Panc1 (cell line): Measurements from ENCODE around the gene RTL1. TPM values are rescaled to one million over a fixed set of nuclear protein-coding genes. Genes with fewer than 3 reads are reported as not detected.

Experiments used
- ATAC-seq: fragments of 200-7000 bp; cut with Tn5 transposase; 2 replicates; pipeline ENCODE4 v1.9.1; 2020; ENCODE audit warnings: mild to moderate bottlenecking, moderate library complexity
- BruUV-seq: library from RNA; stranded (reverse); fragments of 400-500 nt; replicated peaks from 2 replicates; lab custom pipeline; 2021; lab: Mats Ljungman, UMichigan
- CTCF ChIA-PET: fragments of 300-600 bp; sonication (Branson Sonifier 250); formaldehyde crosslinking; loops from one replicate; lab custom pipeline; 2022; ENCODE audit warnings: antibody characterized with exemption; lab: Charles Lee
- POLR2A ChIA-PET: fragments of 300-600 bp; sonication (Branson Sonifier 250); formaldehyde crosslinking; loops from one replicate; lab custom pipeline; 2022; ENCODE audit warnings: antibody characterized with exemption; lab: Charles Lee
- DNase-seq: peaks from one replicate; pipeline ENCODE4 v3.0.0-alpha.2; 2010; ENCODE audit warnings: low read depth, low spot score
- H3K27ac ChIP-seq: 2 replicates; pipeline ENCODE4 v1.5.1; 2011; ENCODE audit warnings: mild to moderate bottlenecking, low read length, inconsistent platforms
- H3K27me3 ChIP-seq: fragments of 200-500 bp; sonication (Bioruptor generic); 2 replicates; pipeline ENCODE4 v1.6.0; 2014; ENCODE audit warnings: low read length, inconsistent platforms; ENCODE audit not compliant: control insufficient read depth, insufficient read depth
- H3K36me3 ChIP-seq: fragments of 200-500 bp; sonication (Bioruptor generic); 2 replicates; pipeline ENCODE4 v1.5.1; 2014; ENCODE audit warnings: inconsistent platforms, mild to moderate bottlenecking, low read length, moderate library complexity; ENCODE audit not compliant: control insufficient read depth, insufficient read depth
- H3K4me1 ChIP-seq: 2 replicates; pipeline ENCODE4 v1.5.1; 2011; ENCODE audit warnings: inconsistent platforms, mild to moderate bottlenecking, low read length, moderate library complexity; ENCODE audit not compliant: control insufficient read depth, insufficient read depth
- H3K4me3 ChIP-seq, 2 experiments: 2 replicates each; pipeline ENCODE4 v1.5.1; 2011 to 2012; ENCODE audit warnings: low read depth in 2 of 2, low read length in 2 of 2, mild to moderate bottlenecking in 2 of 2, inconsistent platforms in 1 of 2, moderate library complexity in 1 of 2
- H3K9me3 ChIP-seq: fragments of 200-500 bp; sonication (Bioruptor generic); 2 replicates; pipeline ENCODE4 v1.5.1; 2014; ENCODE audit warnings: low read depth, mild to moderate bottlenecking, inconsistent platforms, low read length, moderate library complexity; ENCODE audit not compliant: control insufficient read depth, insufficient read depth
- CTCF ChIP-seq: fragments of 450-650 bp; IDR thresholded peaks from 2 replicates; pipeline ENCODE4 v1.5.1; 2017; ENCODE audit warnings: mild to moderate bottlenecking
- POLR2AphosphoS5 ChIP-seq: IDR thresholded peaks from 2 replicates; pipeline ENCODE4 v1.6.1; 2012; ENCODE audit warnings: mild to moderate bottlenecking, low read depth, low read length, moderate library complexity
- REST ChIP-seq, 2 experiments: IDR thresholded peaks; 2 replicates each; pipeline ENCODE4 v1.6.1; 2011 to 2012; ENCODE audit warnings: low read depth in 2 of 2, control low read depth in 1 of 2, low read length in 1 of 2, mild to moderate bottlenecking in 1 of 2, moderate library complexity in 1 of 2; ENCODE audit not compliant: insufficient read depth in 1 of 2
- SIN3A ChIP-seq: IDR thresholded peaks from 2 replicates; pipeline ENCODE4 v1.6.1; 2012; ENCODE audit warnings: low read depth, mild to moderate bottlenecking, low read length, moderate library complexity, borderline replicate concordance; ENCODE audit not compliant: insufficient read depth
- TCF7L2 ChIP-seq: IDR thresholded peaks from 2 replicates; pipeline ENCODE4 v1.6.1; 2011; ENCODE audit warnings: mild to moderate bottlenecking, low read depth, low read length, inconsistent platforms
- in situ Hi-C: cut with HindIII; loops from 2 replicates; pipeline ENCODE4 v1.10.0; 2016; ENCODE audit warnings: low sequenced_read_pairs, low pct_unique_long_range_greater_than_20kb
- intact Hi-C: fragments of 100-400 bp; cut with micrococcal nuclease; formaldehyde crosslinking; loops from one replicate; pipeline ENCODE4 v1.10.0; 2022; ENCODE audit not compliant: unreplicated experiment
- total RNA-seq: library from RNA; stranded (reverse); gene quantifications from one replicate; pipeline ENCODE4 v1.2.1, GENCODE V29; 2021; ENCODE audit not compliant: unreplicated experiment

The RTL1 gene
- total RNA-seq, 1 experiment from 2014 or later, result not detected

DNA sequence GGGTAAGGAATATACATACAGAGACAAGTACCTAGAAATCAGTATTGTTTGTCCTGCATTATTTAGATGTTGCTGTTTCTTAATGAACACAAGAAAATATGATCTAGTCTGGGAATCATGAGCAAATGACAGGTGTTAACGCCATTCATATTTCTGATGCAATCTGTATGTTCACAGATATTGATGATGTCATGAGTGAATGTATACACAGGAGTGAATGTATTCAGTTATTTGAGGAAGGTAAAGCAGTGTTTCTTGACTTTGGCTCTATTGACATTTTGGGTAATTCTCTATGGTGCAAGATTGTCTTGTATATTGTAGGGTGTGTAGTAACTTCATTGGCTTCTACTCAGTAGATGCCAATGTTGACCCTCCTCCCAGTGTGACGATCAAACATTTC, 26.7 kb upstream of the RTL1 start:
- in situ Hi-C loops, result no loop called here
- Histone ChIP-seq H3K4me1 (no peaks in the 10 kb centered on the region), H3K27me3 (no peaks in the 10 kb centered on the region), H3K9me3 (no peaks in the 10 kb centered on the region), H3K27ac (no peak overlapping the region), H3K36me3 (no peaks in the 10 kb centered on the region), H3K4me3 (no peak overlapping the region)
- no TSS peak for BruUV-seq
- ATAC-seq (no peak), DNase-seq (no peak)
- intact Hi-C loops, result no loop called here
- POLR2A ChIA-PET, result no interaction called here
- CTCF ChIA-PET, result no interaction called here
- TF ChIP-seq TCF7L2, result no peak
- no peak for TF ChIP-seq CTCF
- no peak for TF ChIP-seq POLR2AphosphoS5
- no peak for TF ChIP-seq REST (IDR thresholded peaks at IDR 0.05; ENCODE audit: insufficient read depth in 1 of 2, low read depth in 2 of 2, low read length in 1 of 2)
- no peak for TF ChIP-seq SIN3A

DNA sequence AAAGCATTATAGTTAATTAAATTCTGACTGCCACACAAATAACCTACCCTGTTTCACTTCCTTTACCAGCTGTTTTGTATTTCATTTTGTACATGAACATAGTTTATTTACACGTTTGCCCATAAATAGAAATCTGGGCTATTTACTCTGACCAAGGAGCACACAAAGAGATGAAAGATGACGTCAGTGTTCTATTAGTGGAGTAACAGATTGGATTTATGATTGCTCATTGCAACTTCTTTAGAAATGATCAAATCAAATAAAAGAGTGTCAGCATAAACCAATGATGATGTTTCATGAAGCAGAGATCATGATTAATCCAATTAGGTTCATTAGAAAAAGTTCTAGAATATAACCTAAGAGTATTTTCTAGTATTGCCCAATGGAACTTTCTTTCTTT, 12.0 kb upstream of the RTL1 start:
- Histone ChIP-seq H3K9me3 (no peaks in the 10 kb centered on the region), H3K4me1 (no peaks in the 10 kb centered on the region; the same call in 1 of the 2 replicates), H3K27me3 (no peaks in the 10 kb centered on the region), H3K36me3 (no peaks in the 10 kb centered on the region; the same call in 1 of the 2 replicates), H3K27ac (no peak overlapping the region), H3K4me3 (no peak overlapping the region)
- CTCF ChIA-PET, result no interaction called here
- no peak for TF ChIP-seq REST (IDR thresholded peaks at IDR 0.05; ENCODE audit: insufficient read depth in 1 of 2, low read depth in 2 of 2, low read length in 1 of 2)
- TF ChIP-seq SIN3A, result no peak
- no peak for TF ChIP-seq CTCF
- TF ChIP-seq POLR2AphosphoS5, result no peak
- no peak for TF ChIP-seq TCF7L2
- intact Hi-C loops (no loop called here), in situ Hi-C loops (no loop called here)
- ATAC-seq (no peak), DNase-seq (no peak)
- POLR2A ChIA-PET, result no interaction called here
- no TSS peak for BruUV-seq
